ENCODE results near the gene FAM151A.

DNA sequence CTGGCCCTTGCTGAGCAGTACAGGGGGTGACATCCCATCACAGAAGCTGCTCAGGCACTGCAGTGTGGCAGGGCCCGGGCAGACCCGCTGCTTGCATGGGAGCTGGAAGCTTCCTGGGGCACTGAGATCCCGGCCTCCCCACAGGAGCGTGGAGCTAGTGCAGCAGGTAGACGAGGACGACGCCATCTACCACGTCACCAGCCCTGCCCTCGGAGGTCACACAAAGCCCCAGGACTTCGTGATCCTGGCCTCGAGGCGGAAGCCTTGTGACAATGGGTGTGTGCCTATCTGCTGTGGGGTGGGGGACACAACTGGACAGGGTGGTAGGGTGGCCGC is 16.4 kb downstream of the FAM151A start:
- TF ChIP-seq, protein P1, sequence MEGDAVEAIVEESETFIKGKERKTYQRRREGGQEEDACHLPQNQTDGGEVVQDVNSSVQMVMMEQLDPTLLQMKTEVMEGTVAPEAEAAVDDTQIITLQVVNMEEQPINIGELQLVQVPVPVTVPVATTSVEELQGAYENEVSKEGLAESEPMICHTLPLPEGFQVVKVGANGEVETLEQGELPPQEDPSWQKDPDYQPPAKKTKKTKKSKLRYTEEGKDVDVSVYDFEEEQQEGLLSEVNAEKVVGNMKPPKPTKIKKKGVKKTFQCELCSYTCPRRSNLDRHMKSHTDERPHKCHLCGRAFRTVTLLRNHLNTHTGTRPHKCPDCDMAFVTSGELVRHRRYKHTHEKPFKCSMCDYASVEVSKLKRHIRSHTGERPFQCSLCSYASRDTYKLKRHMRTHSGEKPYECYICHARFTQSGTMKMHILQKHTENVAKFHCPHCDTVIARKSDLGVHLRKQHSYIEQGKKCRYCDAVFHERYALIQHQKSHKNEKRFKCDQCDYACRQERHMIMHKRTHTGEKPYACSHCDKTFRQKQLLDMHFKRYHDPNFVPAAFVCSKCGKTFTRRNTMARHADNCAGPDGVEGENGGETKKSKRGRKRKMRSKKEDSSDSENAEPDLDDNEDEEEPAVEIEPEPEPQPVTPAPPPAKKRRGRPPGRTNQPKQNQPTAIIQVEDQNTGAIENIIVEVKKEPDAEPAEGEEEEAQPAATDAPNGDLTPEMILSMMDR (IDR thresholded peaks at IDR 0.05): no peak
- TF ChIP-seq POLR2A (IDR thresholded peaks at IDR 0.05): no peak

Data from testis (tissue), 2 donors.